GM10248 (cell line): Measurements from ENCODE around the gene CACNA2D1.

Source experiments
- CTCF ChIA-PET: fragments of 300-600 bp; sonication (Branson Sonifier 250); formaldehyde crosslinking; extraction: SDS; loops from one replicate; lab custom pipeline; 2021; ENCODE audit warnings: antibody characterized with exemption; lab: Yijun Ruan, JAX
- POLR2A ChIA-PET: fragments of 350-650 bp; sonication (Branson Sonifier 250); formaldehyde crosslinking; extraction: SDS; loops from one replicate; lab custom pipeline; 2020; ENCODE audit warnings: antibody characterized with exemption; lab: Yijun Ruan, JAX
- DNase-seq: peaks from one replicate; pipeline ENCODE4 v3.0.0; 2012; ENCODE audit errors: extremely low spot score
- TF ChIP-seq, protein P1 (sequence below): IDR thresholded peaks from 2 replicates; pipeline ENCODE4 v1.5.1; 2012; ENCODE audit warnings: mild to moderate bottlenecking, low read depth; ENCODE audit errors: extremely low read depth, missing control alignments, control extremely low read depth

The CACNA2D1 gene

DNA sequence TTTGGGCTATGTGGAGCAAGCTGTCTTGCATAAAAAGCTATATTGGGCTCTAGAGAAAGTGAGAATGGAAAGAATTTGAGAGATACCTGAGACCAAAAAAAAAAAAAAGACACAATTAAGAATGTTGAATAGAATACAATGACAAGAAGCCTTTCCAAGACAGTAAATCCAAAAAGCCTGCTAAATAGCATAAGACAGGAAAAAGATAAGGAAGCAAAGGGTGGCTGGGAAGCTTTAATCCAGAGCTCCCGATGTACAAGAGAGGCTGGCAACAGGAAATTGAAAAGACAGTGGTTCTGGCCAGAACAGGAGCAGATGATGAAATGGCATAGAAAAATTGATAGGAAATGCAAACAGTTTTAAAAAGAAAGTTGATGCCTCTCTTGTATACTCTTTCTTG, 174.9 kb downstream of the CACNA2D1 start:
- no peak for DNase-seq
- POLR2A ChIA-PET: no interaction called here
- CTCF ChIA-PET: no interaction called here
- TF ChIP-seq, protein P1, sequence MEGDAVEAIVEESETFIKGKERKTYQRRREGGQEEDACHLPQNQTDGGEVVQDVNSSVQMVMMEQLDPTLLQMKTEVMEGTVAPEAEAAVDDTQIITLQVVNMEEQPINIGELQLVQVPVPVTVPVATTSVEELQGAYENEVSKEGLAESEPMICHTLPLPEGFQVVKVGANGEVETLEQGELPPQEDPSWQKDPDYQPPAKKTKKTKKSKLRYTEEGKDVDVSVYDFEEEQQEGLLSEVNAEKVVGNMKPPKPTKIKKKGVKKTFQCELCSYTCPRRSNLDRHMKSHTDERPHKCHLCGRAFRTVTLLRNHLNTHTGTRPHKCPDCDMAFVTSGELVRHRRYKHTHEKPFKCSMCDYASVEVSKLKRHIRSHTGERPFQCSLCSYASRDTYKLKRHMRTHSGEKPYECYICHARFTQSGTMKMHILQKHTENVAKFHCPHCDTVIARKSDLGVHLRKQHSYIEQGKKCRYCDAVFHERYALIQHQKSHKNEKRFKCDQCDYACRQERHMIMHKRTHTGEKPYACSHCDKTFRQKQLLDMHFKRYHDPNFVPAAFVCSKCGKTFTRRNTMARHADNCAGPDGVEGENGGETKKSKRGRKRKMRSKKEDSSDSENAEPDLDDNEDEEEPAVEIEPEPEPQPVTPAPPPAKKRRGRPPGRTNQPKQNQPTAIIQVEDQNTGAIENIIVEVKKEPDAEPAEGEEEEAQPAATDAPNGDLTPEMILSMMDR: no peak

DNA sequence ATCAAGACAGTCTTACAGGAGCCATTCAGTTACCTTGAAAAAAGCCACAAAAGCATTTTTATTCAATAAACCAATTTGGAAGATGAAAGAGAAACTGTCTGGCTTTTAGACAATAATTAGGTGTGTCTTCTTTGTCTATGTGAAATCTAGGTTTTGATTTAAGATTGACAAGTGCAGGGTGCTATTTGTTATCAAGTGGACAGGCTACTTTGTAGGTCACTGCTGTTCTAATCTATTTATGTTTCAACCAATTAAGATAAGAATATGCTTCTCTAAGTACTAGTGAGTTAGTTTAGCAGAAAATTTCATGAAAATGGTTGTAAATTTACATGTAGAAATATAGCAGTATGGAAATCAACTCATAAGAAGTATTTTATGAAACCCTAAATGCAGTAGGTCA, 177.5 kb downstream of the CACNA2D1 start:
- ChIA-PET CTCF (no interaction called here), POLR2A (no interaction called here)
- no peak for DNase-seq
- TF ChIP-seq, protein P1: no peak

DNA sequence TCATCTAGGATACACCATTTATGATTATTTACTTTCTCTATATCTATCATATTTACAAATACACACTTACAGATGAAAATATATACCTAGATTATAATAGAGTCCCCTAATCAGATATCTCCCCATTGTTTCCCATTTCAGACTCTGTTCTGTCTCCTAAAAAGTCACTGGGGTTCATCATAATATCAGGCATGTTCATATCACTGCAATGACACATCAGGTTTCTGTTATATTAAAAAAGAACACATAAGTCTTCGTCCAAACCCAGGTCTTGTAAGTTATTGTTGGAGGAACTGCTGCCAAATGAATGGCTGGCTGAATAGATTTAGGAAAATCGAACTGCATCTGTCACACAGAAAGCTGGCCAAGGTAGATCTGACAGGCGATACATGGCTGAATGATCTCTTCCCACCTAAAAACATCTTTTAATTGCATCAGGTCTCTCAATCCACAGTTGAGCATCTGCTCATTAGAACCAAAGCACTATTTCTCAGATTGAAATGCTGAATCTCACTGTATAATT, 178.7 kb downstream of the CACNA2D1 start:
- ChIA-PET POLR2A (no interaction called here), CTCF (no interaction called here)
- DNase-seq: no peak
- TF ChIP-seq, protein P1: no peak

DNA sequence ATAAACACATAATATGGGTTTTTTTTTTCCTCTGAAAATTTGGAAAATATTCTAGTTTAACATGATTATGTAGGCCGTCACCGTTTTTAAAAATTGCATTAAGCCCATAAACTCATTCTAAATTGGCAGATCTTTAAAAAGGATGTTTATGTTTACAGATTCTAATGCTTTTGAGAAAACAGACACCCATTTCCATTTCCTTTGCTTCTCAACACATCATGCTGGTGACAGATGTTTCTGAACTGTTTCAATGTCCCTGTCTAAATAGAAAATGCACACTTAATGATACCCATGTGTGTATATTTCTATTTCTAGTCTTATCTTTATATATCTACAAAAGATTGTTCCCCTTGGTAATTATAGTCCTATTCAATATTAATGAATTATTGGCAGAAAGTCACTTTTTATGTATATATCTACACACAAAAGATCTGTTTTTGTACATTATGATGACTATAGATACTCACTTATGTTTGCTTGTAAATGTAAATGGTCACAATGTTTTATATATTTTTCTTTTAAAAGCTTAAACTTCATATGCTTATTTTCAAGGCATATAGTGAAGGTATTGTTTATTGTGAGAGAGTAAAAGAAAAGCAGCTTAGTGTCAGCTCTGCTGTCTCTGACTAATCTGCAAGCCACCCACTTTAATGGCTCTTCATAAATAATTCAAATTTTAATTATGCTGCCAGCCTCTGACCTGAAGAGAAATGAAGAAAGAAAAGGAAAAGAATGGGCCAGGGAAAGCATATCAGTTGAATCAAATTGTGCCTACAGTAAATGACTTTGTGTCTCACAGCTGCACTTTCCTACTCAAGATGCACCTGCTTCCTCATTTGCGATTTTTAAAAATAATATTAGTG, 179.4 kb downstream of the CACNA2D1 start:
- CTCF ChIA-PET: no interaction called here
- no peak for DNase-seq
- POLR2A ChIA-PET: no interaction called here
- TF ChIP-seq, protein P1: no peak

DNA sequence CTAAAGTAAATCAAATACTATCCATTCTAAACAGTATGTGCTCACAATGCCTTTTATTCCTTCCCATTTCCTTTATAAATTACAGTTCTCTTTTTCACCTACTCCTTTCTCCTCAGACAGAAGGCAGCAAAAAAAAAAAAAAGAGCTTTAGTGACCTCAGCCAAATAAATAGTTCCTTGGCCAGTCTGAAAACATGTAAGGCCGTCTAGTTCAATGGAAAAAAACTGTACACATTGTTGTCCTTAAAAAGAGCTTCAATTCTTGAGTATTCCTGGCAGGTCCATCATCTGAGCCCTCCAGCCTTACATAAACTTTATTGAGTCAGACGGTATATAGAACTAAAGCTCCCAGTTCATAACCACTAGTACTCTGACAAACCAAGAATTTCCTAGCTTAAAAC, 185.4 kb downstream of the CACNA2D1 start:
- POLR2A ChIA-PET: no interaction called here
- TF ChIP-seq, protein P1: no peak
- CTCF ChIA-PET: interaction anchor here (0.9 to 1.3 kb wide), 2 partner anchors 13 to 34 kb away, joined by 3 read pairs; no protein-coding TSS in a partner anchor
- no peak for DNase-seq

DNA sequence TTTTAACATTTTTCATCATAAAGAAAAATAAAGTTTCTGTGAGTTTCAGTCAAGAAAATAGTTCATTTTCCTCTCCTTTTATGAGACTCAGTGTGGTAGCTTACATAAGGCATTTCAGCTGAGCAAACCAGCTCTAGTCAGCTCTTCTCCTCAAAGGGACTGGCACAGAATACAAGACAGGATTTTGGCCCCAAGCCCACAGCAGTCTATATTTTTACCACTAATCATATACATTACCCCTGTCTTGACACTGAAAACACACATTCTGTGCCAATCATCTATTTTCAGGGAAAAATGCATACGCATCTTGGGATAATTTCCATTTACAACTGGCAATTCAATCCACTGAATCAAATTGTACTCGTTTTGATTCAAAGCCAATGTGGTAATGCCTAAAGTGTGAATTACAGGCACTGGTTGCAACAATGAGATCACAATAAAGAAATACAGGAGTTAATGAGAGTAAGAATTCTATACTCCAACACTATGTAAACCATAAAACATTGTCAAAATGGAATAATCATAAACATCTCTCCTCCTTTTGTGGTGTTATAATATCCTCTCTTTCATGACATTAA, 186.4 kb downstream of the CACNA2D1 start:
- CTCF ChIA-PET: interaction anchor here (1.1 to 1.3 kb wide), 2 partner anchors 23 to 35 kb away, joined by 3 read pairs; no protein-coding TSS in a partner anchor
- TF ChIP-seq, protein P1: no peak
- POLR2A ChIA-PET: no interaction called here
- no peak for DNase-seq
